H9 (cell line): Measurements from ENCODE around the gene SHISA8. TPM values are rescaled to one million over a fixed set of nuclear protein-coding genes. Genes with fewer than 3 reads are reported as not detected.

Experiments
- DNase-seq: peaks from one replicate; pipeline ENCODE4 v3.0.0-alpha.2; 2017
- H2AFZ ChIP-seq: one replicate; pipeline ENCODE4 v1.6.1; 2013; ENCODE audit warnings: mild to moderate bottlenecking, low read length, control low read depth, moderate library complexity
- H2AK5ac ChIP-seq: 2 replicates; pipeline ENCODE4 v1.6.1; 2013; ENCODE audit warnings: low read length, control low read depth, mixed read lengths; ENCODE audit not compliant: insufficient read length
- H2BK120ac ChIP-seq: one replicate; pipeline ENCODE4 v1.6.1; 2013; ENCODE audit warnings: low read depth, mild to moderate bottlenecking, low read length, control low read depth, inconsistent platforms; ENCODE audit not compliant: poor library complexity, severe bottlenecking
- H2BK12ac ChIP-seq: 2 replicates; pipeline ENCODE4 v1.6.1; 2013; ENCODE audit warnings: low read length, control low read depth, mixed read lengths, low read depth; ENCODE audit not compliant: insufficient read length
- H2BK15ac ChIP-seq: 2 replicates; pipeline ENCODE4 v1.6.1; 2013; ENCODE audit warnings: low read depth, low read length, control low read depth
- H2BK20ac ChIP-seq: one replicate; pipeline ENCODE4 v1.6.1; 2013; ENCODE audit warnings: low read depth, mild to moderate bottlenecking, low read length, control low read depth, inconsistent platforms; ENCODE audit not compliant: poor library complexity, severe bottlenecking
- H2BK5ac ChIP-seq: 2 replicates; pipeline ENCODE4 v1.6.1; 2013; ENCODE audit warnings: low read length, control low read depth, mixed read lengths; ENCODE audit not compliant: insufficient read length
- H3K14ac ChIP-seq: 2 replicates; pipeline ENCODE4 v1.6.1; 2013; ENCODE audit warnings: low read length, control low read depth; ENCODE audit not compliant: insufficient read depth
- H3K18ac ChIP-seq: 2 replicates; pipeline ENCODE4 v1.6.1; 2013; ENCODE audit warnings: low read depth, mild to moderate bottlenecking, mixed read lengths, low read length, control low read depth; ENCODE audit not compliant: insufficient read length
- H3K23ac ChIP-seq: 2 replicates; pipeline ENCODE4 v1.6.1; 2013; ENCODE audit warnings: low read length, control low read depth, mixed read lengths, low read depth; ENCODE audit not compliant: insufficient read length
- H3K23me2 ChIP-seq: 2 replicates; pipeline ENCODE4 v1.6.1; 2013; ENCODE audit warnings: low read depth, mild to moderate bottlenecking, mixed read lengths, low read length, control low read depth; ENCODE audit not compliant: insufficient read length, poor library complexity, severe bottlenecking
- H3K27ac ChIP-seq: 2 replicates; pipeline ENCODE4 v1.5.1; 2013; ENCODE audit warnings: low read length, control low read depth, mixed read lengths, low read depth; ENCODE audit not compliant: insufficient read length
- H3K27me3 ChIP-seq: 2 replicates; pipeline ENCODE4 v1.6.1; 2013; ENCODE audit warnings: low read length, control low read depth, inconsistent platforms; ENCODE audit not compliant: insufficient read depth
- H3K4ac ChIP-seq: 2 replicates; pipeline ENCODE4 v1.6.1; 2013; ENCODE audit warnings: low read depth, mild to moderate bottlenecking, control low read depth, inconsistent platforms, low read length, moderate library complexity
- H3K4me1 ChIP-seq: 2 replicates; pipeline ENCODE4 v1.6.1; 2013; ENCODE audit warnings: low read length, control low read depth, inconsistent platforms; ENCODE audit not compliant: insufficient read depth
- H3K4me2 ChIP-seq: 2 replicates; pipeline ENCODE4 v1.6.1; 2013; ENCODE audit warnings: low read length, control low read depth, mixed read lengths; ENCODE audit not compliant: insufficient read length, insufficient read depth
- H3K56ac ChIP-seq: 2 replicates; pipeline ENCODE4 v1.6.1; 2013; ENCODE audit warnings: low read depth, mild to moderate bottlenecking, mixed read lengths, low read length, control low read depth; ENCODE audit not compliant: insufficient read length
- H3K79me1 ChIP-seq: 2 replicates; pipeline ENCODE4 v1.6.1; 2013; ENCODE audit warnings: low read depth, mild to moderate bottlenecking, moderate library complexity, low read length, control low read depth, inconsistent platforms; ENCODE audit not compliant: insufficient read depth, poor library complexity, severe bottlenecking
- H3K79me2 ChIP-seq: 2 replicates; pipeline ENCODE4 v1.6.1; 2013; ENCODE audit warnings: low read length, control low read depth, inconsistent platforms; ENCODE audit not compliant: insufficient read depth
- H3K9ac ChIP-seq: 2 replicates; pipeline ENCODE4 v1.6.1; 2013; ENCODE audit warnings: low read length, control low read depth, mixed read lengths; ENCODE audit not compliant: insufficient read length; ENCODE audit errors: extremely low read depth
- H3K9me3 ChIP-seq: one replicate; pipeline ENCODE4 v1.6.1; 2013; ENCODE audit warnings: low read depth, low read length, inconsistent platforms; ENCODE audit not compliant: control insufficient read depth
- H3T11ph ChIP-seq: one replicate; pipeline ENCODE4 v1.6.1; 2013; ENCODE audit warnings: mild to moderate bottlenecking, low read length, control low read depth, inconsistent platforms
- H4K20me1 ChIP-seq: one replicate; pipeline ENCODE4 v1.6.1; 2013; ENCODE audit not compliant: control insufficient read depth, insufficient read length, insufficient read depth
- H4K5ac ChIP-seq: 2 replicates; pipeline ENCODE4 v1.6.1; 2013; ENCODE audit warnings: low read depth, mild to moderate bottlenecking, mixed read lengths, low read length, control low read depth; ENCODE audit not compliant: insufficient read length
- H4K8ac ChIP-seq: replicated peaks from 2 replicates; pipeline ENCODE4 v1.6.1; 2013; ENCODE audit warnings: low read length, control low read depth, mixed read lengths, low read depth; ENCODE audit not compliant: insufficient read length
- H4K91ac ChIP-seq: 2 replicates; pipeline ENCODE4 v1.6.1; 2013; ENCODE audit warnings: low read depth, mild to moderate bottlenecking, moderate library complexity, mixed read lengths, low read length, control low read depth; ENCODE audit not compliant: insufficient read length
- H3K27ac Mint-ChIP-seq, 3 experiments: 2 replicates in 2 of 3; 3 replicates in 1 of 3; pipeline ENCODE4 v1.8.0; 2020 to 2021; ENCODE audit warnings: mixed read lengths in 3 of 3, mild to moderate bottlenecking in 1 of 3, moderate library complexity in 1 of 3
- H3K27me3 Mint-ChIP-seq: 2 replicates; pipeline ENCODE4 v1.8.0; 2021; ENCODE audit warnings: low read depth, mild to moderate bottlenecking, moderate library complexity, mixed read lengths
- H3K36me3 Mint-ChIP-seq, 3 experiments: 2 replicates in 2 of 3; 3 replicates in 1 of 3; pipeline ENCODE4 v1.8.0; 2020 to 2021; ENCODE audit warnings: low read depth in 3 of 3, mixed read lengths in 3 of 3; ENCODE audit not compliant: insufficient read depth in 1 of 3
- H3K4me1 Mint-ChIP-seq, 2 experiments: 2 replicates each; pipeline ENCODE4 v1.8.0; 2020; ENCODE audit warnings: mixed read lengths in 2 of 2
- H3K4me3 Mint-ChIP-seq, 2 experiments: 2 replicates in 1 of 2; 3 replicates in 1 of 2; pipeline ENCODE4 v1.8.0; 2020 to 2021; ENCODE audit warnings: mild to moderate bottlenecking in 2 of 2, mixed read lengths in 2 of 2, moderate library complexity in 1 of 2
- H3K9me3 Mint-ChIP-seq, 2 experiments: 2 replicates in 1 of 2; 3 replicates in 1 of 2; pipeline ENCODE4 v1.8.0; 2020; ENCODE audit warnings: mild to moderate bottlenecking in 2 of 2, mixed read lengths in 2 of 2, moderate library complexity in 1 of 2
- CTCF ChIP-seq: fragments of 200-600 bp; sonication (generic); conservative IDR thresholded peaks from 3 replicates; pipeline ENCODE4 v1.8.0; 2021; ENCODE audit warnings: antibody characterized with exemption, mild to moderate bottlenecking
- WGBS: extraction: QIAGEN DNeasy Blood & Tissue Kit; methylation state at CpG from one replicate; pipeline ENCODE4 v1.1.7; 2013; ENCODE audit warnings: missing lambda C conversion rate, low lambda C conversion rate, mixed read lengths; ENCODE audit not compliant: insufficient read length; ENCODE audit errors: extremely low coverage; 5-methylcytosine and 5-hydroxymethylcytosine counted together
- total RNA-seq: library from RNA; stranded (reverse); gene quantifications from 2 replicates; pipeline ENCODE4 v1.2.1, GENCODE V29; 2021

SHISA8 gene
- total RNA-seq, 1 experiment from 2014 or later, result 1.4 TPM

GRCh38 chr22:41899992-41900651 lies 14.8 kb downstream of the SHISA8 start:
- Histone ChIP-seq H2BK5ac (no peak overlapping the region), H3K4me1 (no peaks in the 10 kb centered on the region), H4K20me1 (no peaks in the 10 kb centered on the region), H3K9me3 (no peaks in the 10 kb centered on the region), H3K9ac (no peak overlapping the region), H3K4ac (no peak overlapping the region), H2BK12ac (no peak overlapping the region), H3K14ac (no peak overlapping the region), H3K27me3 (no peaks in the 10 kb centered on the region), H3K4me2 (no peak overlapping the region), H2BK20ac (no peak overlapping the region), H4K5ac (no peak overlapping the region), H2BK120ac (no peak overlapping the region), H3K18ac (no peak overlapping the region), H2AK5ac (no peak overlapping the region), H3K79me2 (no peaks in the 10 kb centered on the region), H3K79me1 (no peaks in the 10 kb centered on the region), H3K23ac (no peak overlapping the region), H3K27ac (no peak overlapping the region), H4K91ac (no peak overlapping the region), H4K8ac (no peak overlapping the region), H3K56ac (no peak overlapping the region), H3K23me2 (no peaks in the 10 kb centered on the region), H3T11ph (no peak overlapping the region), H2AFZ (no peak overlapping the region), H2BK15ac (no peak overlapping the region)
- H3K4me1 Mint-ChIP-seq, result no peaks in the 10 kb centered on the region
- peaks cover 37 to 85% (median 72%) of the 10 kb centered on the region in 3 experiments; a peak in 6 of 7 replicates for H3K36me3 Mint-ChIP-seq
- no peak for TF ChIP-seq CTCF
- H3K9me3 Mint-ChIP-seq, result no peaks in the 10 kb centered on the region
- WGBS, result no CpG with 5 or more reads among the region's 13 CpGs
- no peak for DNase-seq
- no peak overlapping the region for H3K4me3 Mint-ChIP-seq
- no peak overlapping the region for H3K27ac Mint-ChIP-seq
- H3K27me3 Mint-ChIP-seq, result no peaks in the 10 kb centered on the region
